ENCODE data around the gene EFNA4.
"Not testable (repeated sequence)": the region's sequence is repeated elsewhere in the genome, so short reads cannot be mapped to it uniquely, and the experiment has no call there.

The EFNA4 gene

GRCh38 chr1:155091071-155092051, 27.8 kb downstream of the EFNA4 start:
- DNase-seq (ENCODE audit: low spot score): peak; percentile 77

- no peak for DNase-seq (ENCODE audit: low spot score)
Observed at GRCh38 chr1:155092131-155092530, 28.6 kb downstream of the EFNA4 start.

GRCh38 chr1:155092641-155093040, 29.1 kb downstream of the EFNA4 start:
- no peak for DNase-seq (ENCODE audit: low spot score)

GRCh38 chr1:155093911-155094621, 30.5 kb downstream of the EFNA4 start:
- no peak for DNase-seq (ENCODE audit: low spot score)

- DNase-seq (ENCODE audit: low spot score): no peak
Observed at GRCh38 chr1:155094622-155094948, 31.0 kb downstream of the EFNA4 start.

- DNase-seq (ENCODE audit: low spot score): no peak
Observed at GRCh38 chr1:155099331-155099730, 35.8 kb downstream of the EFNA4 start.

GRCh38 chr1:155103325-155103724, 39.8 kb downstream of the EFNA4 start:
- DNase-seq (ENCODE audit: low spot score): no peak

GRCh38 chr1:155104605-155105534, 41.3 kb downstream of the EFNA4 start:
- no peak for DNase-seq (ENCODE audit: low spot score)

- no peak for DNase-seq (ENCODE audit: low spot score)
Observed at GRCh38 chr1:155105604-155106011, 42.1 kb downstream of the EFNA4 start.

- no peak for DNase-seq (ENCODE audit: low spot score)
Observed at GRCh38 chr1:155106862-155107261, 43.3 kb downstream of the EFNA4 start.

GRCh38 chr1:155107309-155108264, 44.0 kb downstream of the EFNA4 start:
- DNase-seq (ENCODE audit: low spot score): no peak

- DNase-seq (ENCODE audit: low spot score): no peak
Observed at GRCh38 chr1:155108296-155108695, 44.8 kb downstream of the EFNA4 start.

- DNase-seq (ENCODE audit: low spot score): no peak
Observed at GRCh38 chr1:155110381-155110780, 46.8 kb downstream of the EFNA4 start.

GRCh38 chr1:155110826-155111225, 47.3 kb downstream of the EFNA4 start:
- DNase-seq (ENCODE audit: low spot score): no peak

GRCh38 chr1:155113450-155113980, 50.0 kb downstream of the EFNA4 start:
- no peak for DNase-seq (ENCODE audit: low spot score)

- no peak for DNase-seq (ENCODE audit: low spot score)
Observed at GRCh38 chr1:155116113-155116764, 52.7 kb downstream of the EFNA4 start.

- no peak for DNase-seq (ENCODE audit: low spot score)
Observed at GRCh38 chr1:155117610-155118009, 54.1 kb downstream of the EFNA4 start.

GRCh38 chr1:155118090-155118489, 54.5 kb downstream of the EFNA4 start:
- DNase-seq (ENCODE audit: low spot score): not testable (repeated sequence)
